HG03108 (cell line): ENCODE measurements around the gene SLC16A12.

Source experiments
- ATAC-seq: cut with Tn5 transposase; IDR thresholded peaks from one replicate; pipeline ENCODE4 v1.9.1; 2021; ENCODE audit warnings: moderate library complexity; ENCODE audit not compliant: unreplicated experiment

Gene SLC16A12

DNA sequence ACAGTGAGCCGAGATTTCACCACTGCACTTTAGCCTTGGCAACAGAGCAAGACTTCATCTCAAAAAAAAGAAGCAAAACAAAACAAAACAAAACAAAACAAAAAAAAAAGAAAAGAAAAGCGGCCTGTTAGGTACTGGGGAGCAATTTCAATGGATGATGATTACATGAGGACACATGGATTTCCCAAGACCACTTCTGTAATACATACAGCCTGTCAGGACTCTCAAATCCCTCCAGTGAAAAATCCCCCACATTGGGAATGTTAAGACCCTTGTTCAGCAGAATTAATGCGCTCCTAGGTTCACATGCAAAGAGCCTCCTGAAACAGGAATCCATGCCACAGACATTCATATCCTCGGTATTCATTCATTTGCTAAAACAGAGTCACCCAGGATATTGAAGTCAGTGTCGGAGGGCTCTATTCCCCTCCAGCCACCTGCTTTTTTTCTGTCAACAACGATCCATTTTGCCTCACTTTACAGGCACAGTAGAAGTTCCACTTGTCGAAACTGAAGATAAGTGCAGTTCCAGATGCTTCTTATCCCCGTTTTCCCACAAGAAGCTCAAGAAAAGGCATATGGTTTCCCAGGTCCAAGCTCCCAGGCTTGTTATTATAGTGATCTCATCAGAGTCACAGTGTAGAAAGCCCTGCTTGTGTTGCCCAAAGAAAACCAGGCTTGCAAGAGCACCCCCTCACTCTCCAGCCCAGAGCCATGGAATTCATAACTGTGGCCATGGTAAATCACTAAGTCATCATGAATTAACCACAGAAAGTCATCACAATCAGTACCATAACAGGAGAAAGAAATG, 20.2 kb downstream of the SLC16A12 start:
- ATAC-seq = no peak

DNA sequence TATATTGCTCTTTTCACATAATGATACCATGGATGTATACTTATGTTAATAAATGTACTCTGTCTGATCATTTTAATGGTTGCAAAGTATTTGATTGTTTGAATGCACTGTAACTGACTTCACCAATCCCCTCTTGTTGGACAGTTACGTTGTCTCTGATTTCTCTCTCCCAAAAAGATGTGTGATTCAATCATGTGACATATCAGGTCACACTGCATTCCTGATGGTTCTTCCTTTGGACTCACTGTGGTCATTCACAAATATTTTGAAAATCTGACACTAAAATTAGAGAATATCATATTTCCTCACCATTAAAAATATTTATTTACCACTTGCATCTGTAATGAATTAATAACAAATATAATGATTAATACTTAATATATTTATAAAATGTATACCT, 22.2 kb downstream of the SLC16A12 start:
- ATAC-seq = no peak

DNA sequence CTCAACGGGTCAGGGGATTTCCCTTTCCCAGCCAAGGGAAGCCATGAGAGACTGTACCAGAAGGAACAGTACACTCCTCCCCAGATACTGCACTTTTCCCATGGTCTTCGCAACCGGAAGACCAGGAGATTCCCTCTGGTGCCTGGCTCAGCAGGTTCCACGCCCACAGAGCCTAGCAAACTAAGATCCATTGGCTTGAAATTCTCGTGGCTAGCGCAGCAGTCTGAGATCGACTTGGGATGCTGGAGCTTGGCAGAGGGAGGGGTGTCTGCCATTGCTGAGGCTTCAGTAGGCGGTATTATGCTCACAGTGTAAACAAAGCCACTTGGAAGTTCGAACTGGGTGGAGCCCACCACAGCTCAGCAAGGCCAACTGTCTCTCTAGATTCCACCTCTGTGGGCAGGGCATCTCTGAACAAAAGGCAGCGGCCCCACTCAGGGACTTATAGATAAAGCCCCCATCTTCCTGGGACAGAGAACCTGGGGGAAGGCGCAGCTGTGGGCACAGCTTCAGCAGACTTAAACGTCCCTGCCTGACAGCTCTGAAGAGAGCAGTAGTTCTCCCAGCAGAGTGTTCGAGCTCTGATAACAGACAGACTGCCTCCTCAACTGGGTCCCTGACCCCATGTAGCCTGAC, 29.6 kb downstream of the SLC16A12 start:
- no peak for ATAC-seq

DNA sequence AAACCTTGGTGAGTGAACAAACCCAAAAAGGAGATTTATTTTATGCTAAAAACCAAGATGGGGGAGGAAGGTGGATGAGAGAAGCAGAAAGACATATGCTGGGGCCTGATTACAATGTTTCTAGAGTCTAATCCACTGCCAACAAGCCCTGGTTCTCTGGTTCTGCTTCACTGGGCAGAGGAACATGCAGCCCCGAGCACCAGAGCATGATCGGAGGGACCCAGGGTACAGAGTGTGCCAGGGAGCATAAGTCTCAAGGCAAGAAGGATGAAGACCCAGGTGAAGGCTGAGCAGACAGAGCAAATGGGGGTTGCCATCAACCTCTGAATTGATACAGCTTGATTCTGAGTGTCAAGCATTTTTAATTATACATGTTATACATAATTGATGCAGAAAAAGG, 30.7 kb downstream of the SLC16A12 start:
- ATAC-seq = no peak

DNA sequence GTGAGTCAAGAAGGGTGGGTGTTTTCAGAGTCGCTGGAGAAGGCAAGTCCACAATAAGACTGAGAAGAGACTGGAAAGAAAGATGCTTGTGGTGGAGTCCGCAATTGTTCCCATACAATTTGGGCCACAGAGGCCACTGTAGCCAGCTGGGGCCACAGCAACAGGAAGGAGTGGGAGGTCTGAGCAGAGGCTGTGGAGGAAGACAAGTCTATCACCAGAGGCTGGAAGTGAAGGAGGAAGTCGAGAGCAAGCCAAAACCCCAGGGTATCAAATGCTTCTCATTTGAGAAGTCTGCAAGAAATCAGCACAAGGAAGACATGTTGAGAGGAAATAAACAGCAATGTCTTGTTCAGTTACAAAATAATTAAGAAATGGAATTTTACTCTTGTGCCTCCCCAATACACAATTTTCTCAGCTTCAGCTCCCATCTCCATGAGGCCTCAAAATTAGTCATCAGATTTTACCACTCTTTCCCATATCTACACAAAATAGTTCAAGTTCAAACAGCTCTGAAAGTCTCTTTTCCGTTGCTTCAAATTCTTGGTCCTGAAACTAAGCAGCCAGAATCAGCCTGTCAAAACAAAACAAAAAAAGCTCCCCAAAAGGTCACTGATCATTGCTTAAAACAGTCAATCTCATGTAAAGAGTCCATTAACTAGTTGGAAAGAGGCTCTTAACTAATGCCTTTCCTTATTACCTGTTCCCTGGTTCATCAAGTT, 31.6 kb downstream of the SLC16A12 start:
- no peak for ATAC-seq

DNA sequence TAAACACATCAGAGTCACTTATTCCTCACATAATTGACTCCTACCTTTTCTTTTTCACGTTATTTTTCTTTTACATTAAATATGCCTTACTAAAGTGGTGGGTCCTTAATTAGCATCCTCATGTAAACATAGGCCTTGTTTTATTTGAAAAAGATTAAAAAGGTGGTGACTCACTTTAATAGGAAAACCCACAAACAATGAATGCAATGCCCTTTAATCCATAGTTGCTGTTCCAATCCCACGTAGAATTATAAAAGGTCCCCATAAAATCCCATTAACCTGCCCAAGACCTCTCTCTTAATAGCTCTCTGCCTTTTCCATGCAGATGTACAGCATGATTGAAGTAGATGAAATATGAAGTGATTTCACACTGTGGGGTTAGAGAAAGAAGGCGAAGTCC, 32.2 kb downstream of the SLC16A12 start:
- ATAC-seq = no peak

DNA sequence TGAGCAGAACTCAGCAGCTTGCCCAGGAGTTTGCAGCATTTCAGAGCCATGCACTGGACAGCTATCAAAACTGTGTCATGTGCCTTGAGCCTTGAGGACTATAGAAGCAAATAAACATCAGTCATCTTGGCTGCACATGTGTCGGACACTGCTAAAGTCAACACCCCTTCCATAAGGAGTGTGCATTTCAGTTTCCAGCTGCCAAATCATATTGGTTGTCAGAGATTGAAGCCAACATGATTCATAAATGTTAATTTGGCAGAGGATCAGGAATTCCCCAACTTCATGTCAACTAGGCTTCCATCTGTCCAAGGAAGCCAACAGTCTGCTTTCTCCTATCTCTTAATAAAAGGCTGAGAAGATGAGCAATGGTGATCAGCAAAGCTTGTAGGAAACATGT, 32.8 kb downstream of the SLC16A12 start:
- ATAC-seq = no peak

DNA sequence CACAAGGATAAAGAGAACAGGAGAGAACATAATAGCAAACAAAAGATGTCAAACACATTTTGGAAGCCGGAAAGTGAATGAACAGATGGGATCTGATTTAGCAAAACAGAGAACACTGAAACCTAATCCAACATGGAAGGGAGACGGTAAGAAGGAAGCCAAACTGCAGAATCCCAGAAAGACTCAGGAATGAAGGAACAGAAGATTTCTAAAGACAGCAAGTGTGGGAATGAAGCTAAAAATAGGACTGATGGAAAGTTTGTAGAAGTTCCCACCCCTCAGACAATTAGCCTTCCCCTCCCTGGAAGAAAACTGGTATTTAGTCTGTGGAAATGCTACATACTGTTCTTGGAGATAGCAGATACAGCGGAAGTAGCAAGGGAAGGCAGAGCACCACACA, 40.8 kb downstream of the SLC16A12 start:
- ATAC-seq = no peak

DNA sequence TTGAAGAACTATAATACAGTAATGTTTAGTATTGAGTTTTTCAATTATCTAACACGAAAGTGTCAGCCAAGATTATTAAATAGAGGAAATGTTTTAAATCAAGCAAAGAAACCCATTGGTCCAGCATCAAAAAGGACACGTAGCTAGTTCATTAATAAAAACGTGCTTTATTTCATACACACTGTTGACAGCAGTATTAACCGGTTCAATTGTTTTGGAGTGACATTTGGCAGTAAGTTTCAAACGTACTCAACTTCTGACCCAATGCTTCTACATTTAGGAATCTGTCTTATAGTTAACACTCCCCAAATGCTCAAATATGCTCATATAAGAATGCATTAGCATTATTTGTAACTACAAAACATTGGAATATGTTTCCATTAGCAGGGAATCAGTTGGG, 41.3 kb downstream of the SLC16A12 start:
- no peak for ATAC-seq

DNA sequence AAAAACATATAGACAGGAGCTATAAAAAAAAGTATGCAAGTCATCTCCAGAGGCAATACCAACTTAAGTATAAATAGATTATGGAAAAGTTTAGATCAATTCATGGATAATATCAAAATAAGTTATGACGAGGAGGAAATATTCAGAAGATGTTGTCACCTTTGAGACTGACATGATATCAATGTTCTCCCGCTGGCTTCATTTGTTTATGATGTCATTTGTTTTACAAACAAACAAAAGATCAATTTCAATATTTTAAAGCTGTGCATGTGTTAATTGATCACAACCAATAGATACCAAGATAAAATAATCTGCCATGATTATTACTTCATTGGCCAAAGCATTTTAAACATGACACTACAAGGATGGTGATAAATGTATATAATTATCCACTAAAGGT, 43.5 kb downstream of the SLC16A12 start:
- no peak for ATAC-seq

DNA sequence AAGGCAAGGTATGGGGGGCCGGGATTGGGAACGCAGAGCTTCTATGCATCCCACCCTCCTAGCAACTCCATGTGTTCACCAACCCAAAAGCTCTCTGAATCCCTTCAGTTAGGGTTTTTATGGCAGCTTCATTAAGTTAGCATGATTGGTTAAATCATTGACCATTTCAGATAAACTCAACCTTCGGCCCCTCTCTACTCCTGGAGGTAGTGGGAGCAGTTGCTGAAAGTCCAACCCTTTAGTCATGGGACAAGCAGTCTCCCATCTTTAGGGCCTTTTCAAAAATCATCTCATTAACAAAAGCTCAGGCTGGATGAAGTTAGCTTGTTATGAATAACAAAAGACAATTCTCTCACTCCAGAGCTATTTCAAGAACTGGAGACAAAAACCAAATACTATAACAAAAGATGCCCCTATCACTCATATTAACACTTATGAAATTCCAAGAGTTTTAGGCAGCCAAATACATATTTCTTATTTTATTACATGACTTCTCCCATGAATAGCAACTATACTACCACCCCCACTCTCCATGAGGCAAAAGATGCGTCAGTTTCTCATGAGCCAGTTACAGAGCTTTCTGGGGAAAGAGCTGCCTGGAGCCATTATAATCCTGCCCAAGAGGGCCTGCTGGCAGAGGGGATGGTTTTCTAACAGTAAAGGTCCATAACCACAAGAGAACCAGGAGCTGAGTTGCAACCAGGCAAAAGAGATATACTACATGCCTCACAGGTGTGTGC, 44.6 kb downstream of the SLC16A12 start:
- no peak for ATAC-seq

DNA sequence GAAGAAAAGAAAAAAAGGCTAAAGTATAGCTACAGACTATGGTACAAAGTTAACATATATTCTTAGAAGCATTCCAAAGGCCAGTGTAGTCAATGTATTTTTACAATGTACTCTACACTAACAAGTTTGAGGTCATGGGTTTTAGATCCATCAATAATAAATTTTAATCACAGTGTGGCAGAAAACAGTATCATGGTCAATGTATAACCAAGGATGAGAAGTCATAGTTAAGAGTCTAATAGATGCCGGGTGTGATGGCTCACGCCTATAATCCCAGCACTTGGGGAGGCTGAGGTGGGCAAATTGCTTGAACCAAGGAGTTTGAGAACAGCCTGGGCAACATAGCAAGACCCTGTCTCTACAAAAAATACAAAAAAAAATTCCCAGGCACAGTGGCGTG, 53.1 kb downstream of the SLC16A12 start:
- no peak for ATAC-seq

DNA sequence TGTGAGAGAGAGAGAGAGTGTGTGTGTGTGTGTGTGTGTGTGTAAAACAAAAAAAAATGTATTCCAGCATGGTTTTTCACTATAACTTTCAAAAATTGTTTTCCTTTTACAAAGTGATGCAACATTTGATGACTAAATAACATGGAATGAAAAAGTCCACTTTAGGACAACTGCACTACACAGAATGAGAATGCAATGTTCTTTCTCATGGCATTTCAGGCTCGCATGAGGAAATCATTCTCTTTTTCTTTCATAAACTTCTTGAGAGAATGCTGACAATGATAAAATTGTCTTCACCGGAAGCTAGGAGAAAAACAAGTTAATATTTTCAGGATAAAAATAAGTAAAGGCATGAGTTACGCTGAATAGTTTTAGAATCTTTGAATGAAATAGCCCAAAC, 53.7 kb downstream of the SLC16A12 start:
- no peak for ATAC-seq

DNA sequence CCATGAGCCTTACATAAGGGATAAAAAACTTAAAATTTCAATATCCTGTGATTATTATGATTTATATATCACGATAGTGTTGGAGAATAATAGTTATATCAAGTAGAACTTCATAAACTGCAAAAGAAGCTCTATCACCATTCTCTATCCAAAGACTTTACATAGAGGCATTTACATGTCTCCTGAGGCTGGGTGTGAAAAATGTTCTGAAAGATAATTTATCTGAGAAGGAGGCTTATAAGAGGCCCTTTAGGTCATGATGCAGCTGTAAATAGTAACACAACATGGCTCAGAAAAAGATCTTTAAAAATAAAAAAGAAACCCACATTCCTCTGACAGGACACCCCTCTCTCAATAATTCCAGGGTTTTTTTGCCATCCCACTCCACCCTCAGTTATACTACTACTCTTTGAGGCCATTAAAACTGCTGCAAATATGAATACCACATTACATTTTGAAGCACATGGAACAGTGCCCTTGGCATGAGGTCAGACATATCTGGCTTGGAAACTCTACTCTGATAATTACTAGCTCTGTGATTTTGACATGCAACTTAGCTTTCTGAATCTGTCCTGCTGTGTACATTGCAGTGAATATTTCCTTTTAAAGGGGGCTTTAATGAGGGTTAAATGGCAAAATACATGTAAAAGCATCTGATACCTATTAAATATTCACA, 55.5 kb downstream of the SLC16A12 start:
- ATAC-seq = no peak

DNA sequence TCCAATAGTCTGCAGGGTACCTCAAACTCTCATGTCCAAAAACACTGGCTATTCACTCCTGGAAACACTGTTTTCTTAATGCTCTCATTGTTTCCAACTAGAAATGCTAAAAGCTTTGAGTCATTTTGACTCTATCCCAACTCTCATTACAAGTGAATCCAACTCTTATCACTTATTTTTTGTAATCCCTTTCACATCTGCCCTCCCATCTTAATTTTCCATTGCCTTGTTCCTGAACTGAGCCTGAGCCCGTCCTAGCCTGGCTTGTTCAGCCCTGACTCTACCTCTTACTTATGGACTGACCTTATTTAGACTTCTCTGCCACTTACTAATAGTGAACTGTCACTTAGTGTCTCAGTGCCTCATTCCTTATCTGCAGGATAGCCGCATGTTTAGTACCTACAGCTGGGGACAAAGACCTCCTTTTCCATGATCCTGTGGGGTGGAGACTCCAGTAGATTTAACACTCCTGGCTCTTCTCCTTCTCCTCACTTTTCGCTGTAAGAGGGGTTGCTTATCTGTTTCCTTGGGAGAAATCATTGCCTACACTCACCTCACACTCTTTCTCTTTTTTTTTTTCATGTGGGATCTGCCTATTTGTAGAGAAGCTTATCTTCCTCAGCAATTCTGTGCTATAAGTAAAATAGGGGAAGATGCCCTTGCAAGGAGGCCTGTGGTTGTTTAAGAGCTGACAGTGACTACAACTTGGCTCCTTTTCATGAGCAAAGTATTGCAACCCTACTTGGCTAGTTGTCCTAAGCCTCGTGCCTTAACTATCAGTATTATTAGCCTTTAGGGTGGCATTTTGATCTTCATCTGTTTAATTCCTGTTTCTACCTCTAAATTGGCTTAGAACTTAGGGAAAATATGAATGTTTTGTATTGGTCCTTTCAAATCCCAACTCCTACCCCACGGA, 56.4 kb downstream of the SLC16A12 start:
- ATAC-seq = no peak

DNA sequence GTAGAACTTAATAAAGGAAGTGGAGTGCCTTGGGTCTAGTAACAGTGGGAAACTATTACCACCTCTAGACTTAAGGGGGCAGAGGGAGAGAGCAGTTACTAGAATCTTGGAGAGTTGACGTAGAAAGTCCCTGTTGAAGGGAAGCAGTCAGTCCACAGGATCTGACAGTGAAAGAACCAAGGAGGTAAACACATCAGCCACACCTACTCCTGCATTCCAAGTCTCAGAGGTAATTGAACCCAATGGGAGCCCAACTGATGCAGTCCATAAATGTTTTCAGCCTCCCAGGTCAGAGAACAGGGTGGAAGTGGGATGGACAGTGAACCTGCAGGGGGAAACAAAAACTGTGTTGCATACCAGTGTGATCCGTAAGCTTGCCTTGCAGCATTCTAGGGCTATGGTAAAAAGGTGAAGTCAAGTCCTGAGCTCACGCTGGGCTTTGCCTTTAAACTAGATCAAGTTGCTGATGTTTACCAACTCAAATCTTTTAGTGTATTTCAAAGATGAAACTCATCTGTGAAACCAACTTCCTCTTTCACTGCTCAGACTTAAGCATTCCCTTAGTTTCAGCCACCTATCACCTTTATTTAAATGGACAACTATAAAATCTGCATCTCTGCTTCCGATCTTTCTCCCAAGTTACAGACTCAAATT, 57.2 kb downstream of the SLC16A12 start:
- ATAC-seq = no peak

DNA sequence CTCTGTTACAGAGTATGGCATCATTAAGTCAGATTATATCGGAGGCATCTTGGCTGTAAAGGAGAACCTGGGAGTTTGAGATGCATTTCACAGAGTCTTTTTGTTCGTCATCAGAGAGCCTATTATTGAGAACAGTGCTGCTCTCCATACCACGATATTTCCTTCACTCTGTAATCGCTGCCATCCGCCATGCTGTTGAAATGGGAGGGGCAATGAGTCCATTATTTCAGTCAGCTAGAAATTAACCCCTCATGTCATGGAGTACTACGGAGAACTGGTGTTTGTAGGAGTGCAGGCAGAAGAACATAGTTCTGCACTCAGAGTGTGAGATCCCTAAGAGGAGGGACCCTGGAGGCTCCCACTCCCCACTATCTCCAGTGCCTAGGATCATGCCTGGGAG, 59.2 kb downstream of the SLC16A12 start:
- no peak for ATAC-seq

DNA sequence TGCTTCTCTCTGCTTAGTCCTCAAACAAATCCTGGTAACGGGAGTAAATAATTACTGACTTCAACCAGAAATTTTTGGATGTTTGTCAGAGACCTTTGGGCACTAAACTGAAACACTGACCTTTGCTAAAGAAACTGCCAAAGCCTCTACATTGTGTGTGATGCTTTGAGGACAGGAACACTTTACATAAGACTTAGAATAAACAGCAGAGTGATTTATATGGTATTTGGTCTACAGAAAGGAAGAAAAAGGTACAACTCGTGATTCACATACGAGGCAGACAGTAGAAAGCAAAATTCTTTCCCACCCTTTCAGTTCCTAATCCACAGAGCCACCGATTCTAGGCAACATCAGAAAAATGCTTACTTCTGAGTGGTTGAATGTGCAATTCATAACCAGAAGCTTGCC, 59.8 kb downstream of the SLC16A12 start:
- no peak for ATAC-seq

DNA sequence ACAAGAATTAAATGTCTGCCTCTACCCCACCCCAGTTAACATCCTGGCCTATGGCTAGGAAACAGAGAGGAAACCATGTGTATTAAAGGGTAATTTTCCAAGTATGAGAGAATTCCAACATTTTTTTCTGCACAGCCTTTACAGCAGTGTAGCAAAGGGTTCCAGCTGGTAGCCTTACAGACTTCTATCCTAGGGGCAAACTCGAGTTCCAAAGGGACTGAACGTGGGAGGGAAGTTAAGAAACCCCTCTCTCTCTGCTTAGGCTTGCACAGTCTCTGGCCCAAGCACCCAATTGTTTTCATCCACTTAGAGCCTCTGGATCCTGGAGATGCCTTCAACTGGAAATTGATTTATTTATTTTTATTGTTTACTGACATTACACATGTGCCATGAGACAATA, 60.3 kb downstream of the SLC16A12 start:
- no peak for ATAC-seq
